AML-193 (cell line): ENCODE data around the gene RAB11B.
"Not testable (repeated sequence)": the region's sequence is repeated elsewhere in the genome, so short reads cannot be mapped to it uniquely, and the experiment has no call there.

Experiments
- DNase-seq, 2 experiments: peaks; one replicate each; lab custom pipeline; 2025; lab: John Stamatoyannopoulos, UW

RAB11B gene

GRCh38 chr19:8370176-8371010 lies 19.8 kb upstream of the RAB11B start:
- DNase-seq, result no peak

GRCh38 chr19:8371011-8371804 lies 19.0 kb upstream of the RAB11B start:
- no peak for DNase-seq

- no peak for DNase-seq
These were observed 16.0 kb upstream of the RAB11B start for GRCh38 chr19:8373867-8374813.

GRCh38 chr19:8375766-8376165 lies 14.4 kb upstream of the RAB11B start:
- not testable (repeated sequence) for DNase-seq

GRCh38 chr19:8376373-8376974 lies 13.7 kb upstream of the RAB11B start:
- not testable (repeated sequence) for DNase-seq

- DNase-seq, result no peak
These were observed 12.6 kb upstream of the RAB11B start for GRCh38 chr19:8377598-8377997.

- DNase-seq, result not testable (repeated sequence)
These were observed 10.8 kb upstream of the RAB11B start for GRCh38 chr19:8379156-8379891.

GRCh38 chr19:8384569-8384968 lies 5.6 kb upstream of the RAB11B start:
- not testable (repeated sequence) for DNase-seq

- DNase-seq, result not testable (repeated sequence)
These were observed 5.1 kb upstream of the RAB11B start for GRCh38 chr19:8385103-8385502.

- DNase-seq, result not testable (repeated sequence)
These were observed 4.6 kb upstream of the RAB11B start for GRCh38 chr19:8385566-8385965.

- not testable (repeated sequence) for DNase-seq
These were observed 3.7 kb upstream of the RAB11B start for GRCh38 chr19:8386419-8386818.

- DNase-seq, result no peak
These were observed 3.2 kb upstream of the RAB11B start for GRCh38 chr19:8386990-8387389.

- DNase-seq, result no peak
These were observed 2.2 kb upstream of the RAB11B start for GRCh38 chr19:8387688-8388611.

GRCh38 chr19:8388612-8388958 lies 1.6 kb upstream of the RAB11B start:
- DNase-seq, result no peak

GRCh38 chr19:8390617-8390981 lies 439 bp downstream of the RAB11B start:
- DNase-seq, result peak; percentile 66 to 70

- DNase-seq, result no peak
These were observed 1.2 kb downstream of the RAB11B start for GRCh38 chr19:8391198-8392016.

GRCh38 chr19:8392017-8392591 lies 1.9 kb downstream of the RAB11B start:
- DNase-seq, result no peak

- no peak for DNase-seq
These were observed 3.2 kb downstream of the RAB11B start for GRCh38 chr19:8393192-8393870.
